ENCODE measurements around the gene SH2B2.
"Not testable (repeated sequence)": the region's sequence is repeated elsewhere in the genome, so short reads cannot be mapped to it uniquely, and the experiment has no call there.

SH2B2 gene

DNA sequence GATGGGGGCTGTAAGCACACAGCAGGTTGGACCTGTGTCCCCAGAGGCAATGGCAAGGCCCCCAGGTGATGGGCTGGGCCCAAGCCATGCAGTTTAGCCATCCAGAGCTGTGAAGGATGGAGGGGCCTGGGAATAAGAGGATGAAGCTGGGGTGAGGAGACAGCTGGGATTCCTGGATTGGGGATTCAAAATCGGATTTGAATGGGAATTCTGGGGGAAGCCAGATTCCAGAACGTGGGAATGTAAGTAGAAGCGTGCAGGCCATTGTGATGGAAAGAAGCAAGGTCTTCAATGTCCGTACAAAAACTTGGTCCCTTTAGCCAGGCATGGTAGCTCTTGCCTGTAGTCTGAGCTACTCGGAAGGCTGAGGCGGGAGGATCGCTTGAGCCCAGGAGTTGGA is 9.8 kb downstream of the SH2B2 start:
- no peak for DNase-seq (ENCODE audit: low spot score in 2 of 2)
- Histone ChIP-seq H3K9me3 (no peaks in the 10 kb centered on the region), H3K36me3 (replicated peaks) (no peaks in the 10 kb centered on the region), H3K4me1 (no peaks in the 10 kb centered on the region), H3K4me3 (no peak overlapping the region), H3K27me3 (ENCODE audit: low read depth) (no peaks in the 10 kb centered on the region)
- in situ Hi-C loops (cut with MboI; ENCODE audit: low sequenced_read_pairs), result no loop called here

DNA sequence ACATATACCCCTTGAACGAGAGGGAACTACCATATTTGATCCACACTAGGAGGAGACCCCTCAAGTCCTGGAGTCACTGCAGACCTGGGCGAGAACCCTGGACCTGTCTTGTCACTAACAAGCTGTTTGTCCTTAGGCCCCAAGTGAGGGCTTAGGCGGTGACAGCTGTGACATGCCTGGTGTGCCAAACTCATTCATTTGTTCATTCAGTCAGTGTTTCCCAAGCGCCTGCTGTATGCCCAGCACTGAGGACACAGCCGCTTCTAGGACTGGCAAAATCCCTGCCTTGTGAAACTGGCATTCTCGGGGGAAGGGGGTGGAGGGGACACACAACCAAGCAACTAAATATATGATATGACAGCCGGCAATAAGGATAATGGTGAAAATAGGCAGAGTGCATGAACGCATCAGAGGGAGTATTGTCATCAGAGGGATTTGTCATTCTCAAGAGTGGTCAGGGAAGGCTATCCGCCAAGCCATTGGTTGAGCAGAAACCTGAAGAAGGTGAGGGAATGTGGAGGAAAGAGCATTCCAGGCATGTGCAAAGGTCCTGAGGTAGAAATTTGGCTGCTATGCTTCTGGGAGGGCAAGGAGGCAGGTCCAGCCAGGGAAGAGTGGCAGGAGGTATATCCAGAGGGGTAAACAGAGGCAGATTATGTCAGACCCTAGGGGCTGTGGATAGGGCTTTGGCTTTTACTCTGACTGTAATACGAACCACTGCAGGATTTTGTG is 11.0 kb downstream of the SH2B2 start:
- in situ Hi-C loops (cut with MboI; ENCODE audit: low sequenced_read_pairs), result no loop called here
- DNase-seq (ENCODE audit: low spot score in 2 of 2), result no peak
- H3K9me3 ChIP-seq, result no peaks in the 10 kb centered on the region
- no peaks in the 10 kb centered on the region for H3K27me3 ChIP-seq (ENCODE audit: low read depth)
- H3K36me3 ChIP-seq (replicated peaks), result no peaks in the 10 kb centered on the region
- no peak overlapping the region for H3K4me3 ChIP-seq
- H3K4me1 ChIP-seq, result no peaks in the 10 kb centered on the region

DNA sequence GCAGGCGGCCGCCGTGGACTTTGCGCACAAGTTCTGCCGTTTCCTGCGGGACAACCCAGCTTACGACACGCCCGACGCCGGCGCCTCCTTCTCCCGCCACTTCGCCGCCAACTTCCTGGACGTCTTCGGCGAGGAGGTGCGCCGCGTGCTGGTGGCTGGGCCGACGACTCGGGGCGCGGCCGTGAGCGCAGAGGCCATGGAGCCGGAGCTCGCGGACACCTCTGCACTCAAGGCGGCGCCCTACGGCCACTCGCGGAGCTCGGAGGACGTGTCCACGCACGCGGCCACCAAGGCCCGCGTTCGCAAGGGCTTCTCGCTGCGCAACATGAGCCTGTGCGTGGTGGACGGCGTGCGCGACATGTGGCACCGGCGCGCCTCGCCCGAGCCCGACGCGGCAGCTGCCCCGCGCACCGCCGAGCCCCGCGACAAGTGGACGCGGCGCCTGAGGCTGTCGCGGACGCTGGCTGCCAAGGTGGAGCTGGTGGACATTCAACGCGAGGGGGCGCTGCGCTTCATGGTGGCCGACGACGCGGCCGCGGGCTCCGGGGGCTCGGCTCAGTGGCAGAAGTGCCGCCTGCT is 14.1 kb downstream of the SH2B2 start:
- Histone ChIP-seq H3K4me1 (no peaks in the 10 kb centered on the region), H3K27me3 (ENCODE audit: low read depth) (no peaks in the 10 kb centered on the region), H3K9me3 (no peaks in the 10 kb centered on the region), H3K4me3 (no peak overlapping the region), H3K36me3 (replicated peaks) (no peaks in the 10 kb centered on the region)
- in situ Hi-C loops (cut with MboI; ENCODE audit: low sequenced_read_pairs), result no loop called here
- DNase-seq (ENCODE audit: low spot score in 2 of 2), result no peak

GRCh38 chr7:102301367-102301766 is 14.7 kb downstream of the SH2B2 start:
- in situ Hi-C loops (cut with MboI; ENCODE audit: low sequenced_read_pairs); H3K4me3 ChIP-seq; H3K36me3 ChIP-seq (replicated peaks); H3K4me1 ChIP-seq; DNase-seq (ENCODE audit: low spot score in 2 of 2); H3K9me3 ChIP-seq; H3K27me3 ChIP-seq (ENCODE audit: low read depth): not testable (repeated sequence)

- Histone ChIP-seq H3K27me3 (ENCODE audit: low read depth) (no peaks in the 10 kb centered on the region), H3K4me3 (no peak overlapping the region), H3K9me3 (no peaks in the 10 kb centered on the region), H3K36me3 (replicated peaks) (no peaks in the 10 kb centered on the region), H3K4me1 (no peaks in the 10 kb centered on the region)
- DNase-seq (ENCODE audit: low spot score in 2 of 2), result no peak
- in situ Hi-C loops (cut with MboI; ENCODE audit: low sequenced_read_pairs), result no loop called here
Observed at GRCh38 chr7:102302025-102302424, 15.4 kb downstream of the SH2B2 start.

DNA sequence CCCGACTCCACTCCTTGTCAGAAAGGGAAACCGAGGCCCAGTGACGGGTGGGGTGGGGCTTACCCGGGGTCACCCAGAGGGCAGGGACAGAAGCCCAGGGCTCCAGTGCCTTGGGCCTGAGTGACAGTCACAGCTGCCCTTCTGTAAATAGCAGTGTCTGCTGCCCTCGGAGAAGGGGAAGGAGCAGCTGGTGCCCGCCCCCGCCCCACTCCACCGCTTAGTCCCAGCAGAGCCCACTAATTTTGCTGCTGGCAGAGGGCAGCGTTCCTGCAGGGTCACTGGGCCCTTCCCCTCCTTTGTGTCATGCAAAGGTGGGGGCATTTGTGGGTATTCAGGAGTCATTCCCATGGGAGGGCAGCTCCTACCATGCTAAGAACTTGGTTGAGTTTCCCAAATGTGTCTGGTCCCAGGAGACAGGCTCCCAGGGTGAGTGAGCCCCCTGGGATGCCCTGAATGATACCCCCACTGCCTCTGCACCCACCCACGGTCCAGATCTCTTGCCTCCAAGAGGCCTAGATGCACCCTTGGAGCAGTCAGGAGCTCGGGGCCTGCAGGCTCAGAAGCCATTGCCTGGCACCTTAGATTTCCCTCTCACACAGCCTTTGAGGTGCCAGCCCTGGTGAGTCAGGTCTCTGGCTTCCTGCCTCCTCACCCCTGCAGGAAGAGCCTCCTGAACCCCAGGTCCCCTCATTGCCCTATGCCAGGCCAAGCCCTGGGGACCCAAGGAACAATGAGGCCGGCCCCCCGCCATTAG is 17.2 kb downstream of the SH2B2 start:
- no peaks in the 10 kb centered on the region for H3K4me1 ChIP-seq
- H3K36me3 ChIP-seq (replicated peaks), result no peaks in the 10 kb centered on the region
- no peak overlapping the region for H3K4me3 ChIP-seq
- in situ Hi-C loops (cut with MboI; ENCODE audit: low sequenced_read_pairs), result no loop called here
- H3K27me3 ChIP-seq (ENCODE audit: low read depth), result no peaks in the 10 kb centered on the region
- H3K9me3 ChIP-seq, result no peaks in the 10 kb centered on the region
- DNase-seq (ENCODE audit: low spot score in 2 of 2), result no peak

DNA sequence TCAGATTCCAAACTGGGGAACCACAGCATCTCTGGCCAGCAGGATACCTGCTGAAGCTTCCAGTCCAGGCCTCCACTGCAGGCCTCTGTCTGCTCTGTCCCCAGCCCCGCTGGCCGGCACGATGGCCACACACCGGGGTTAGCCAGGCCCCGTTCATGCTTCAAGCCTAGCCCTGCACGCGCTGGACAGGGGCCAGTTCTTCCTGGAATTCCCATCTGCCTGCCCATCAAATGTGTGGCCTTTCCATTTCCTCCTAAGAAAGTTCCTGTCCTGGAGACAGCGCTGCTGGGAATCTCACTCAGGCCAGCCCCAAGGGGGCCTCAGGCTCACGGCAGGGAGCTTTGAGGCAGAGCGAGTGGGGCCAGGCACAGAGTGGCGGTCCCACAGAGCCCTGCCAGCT is 18.0 kb downstream of the SH2B2 start:
- H3K9me3 ChIP-seq, result no peaks in the 10 kb centered on the region
- no peak overlapping the region for H3K4me3 ChIP-seq
- DNase-seq (ENCODE audit: low spot score in 2 of 2), result no peak
- H3K36me3 ChIP-seq (replicated peaks), result no peaks in the 10 kb centered on the region
- no peaks in the 10 kb centered on the region for H3K27me3 ChIP-seq (ENCODE audit: low read depth)
- in situ Hi-C loops (cut with MboI; ENCODE audit: low sequenced_read_pairs), result no loop called here
- no peaks in the 10 kb centered on the region for H3K4me1 ChIP-seq

- H3K27me3 ChIP-seq (ENCODE audit: low read depth), result no peaks in the 10 kb centered on the region
- no peaks in the 10 kb centered on the region for H3K36me3 ChIP-seq (replicated peaks)
- H3K4me1 ChIP-seq, result no peaks in the 10 kb centered on the region
- H3K9me3 ChIP-seq, result no peaks in the 10 kb centered on the region
- no peak for DNase-seq (ENCODE audit: low spot score in 2 of 2)
- in situ Hi-C loops (cut with MboI; ENCODE audit: low sequenced_read_pairs), result no loop called here
- H3K4me3 ChIP-seq, result no peak overlapping the region
Observed at GRCh38 chr7:102305414-102306268, 19.0 kb downstream of the SH2B2 start.

- no peaks in the 10 kb centered on the region for H3K36me3 ChIP-seq (replicated peaks)
- H3K9me3 ChIP-seq, result no peaks in the 10 kb centered on the region
- in situ Hi-C loops (cut with MboI; ENCODE audit: low sequenced_read_pairs), result no loop called here
- no peak overlapping the region for H3K4me3 ChIP-seq
- no peaks in the 10 kb centered on the region for H3K27me3 ChIP-seq (ENCODE audit: low read depth)
- H3K4me1 ChIP-seq, result no peaks in the 10 kb centered on the region
- DNase-seq (ENCODE audit: low spot score in 2 of 2), result no peak
Observed at GRCh38 chr7:102306916-102307677, 20.4 kb downstream of the SH2B2 start.

DNA sequence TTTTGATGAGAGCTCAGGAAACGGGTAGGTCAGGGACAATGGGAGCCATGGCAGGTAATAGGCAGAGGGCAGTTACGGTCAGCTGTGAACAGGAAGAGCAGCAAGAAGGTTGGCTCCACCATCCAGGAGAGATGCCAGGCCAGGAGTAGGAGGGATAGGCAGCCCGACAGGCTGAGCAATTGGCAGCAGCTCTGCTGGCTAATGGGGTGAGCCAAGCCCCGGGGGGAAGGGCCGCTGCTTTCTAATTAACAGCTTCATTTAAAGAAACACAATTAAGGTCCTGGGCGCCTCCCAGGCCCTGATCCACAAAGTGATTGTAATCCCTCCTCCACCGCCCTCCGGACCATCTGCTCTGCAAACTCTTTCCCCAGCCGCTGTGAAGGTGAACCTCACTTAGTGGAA is 23.7 kb downstream of the SH2B2 start:
- in situ Hi-C loops (cut with MboI; ENCODE audit: low sequenced_read_pairs), result no loop called here
- no peaks in the 10 kb centered on the region for H3K36me3 ChIP-seq (replicated peaks)

GRCh38 chr7:102312317-102312716 is 25.6 kb downstream of the SH2B2 start:
- DNase-seq (ENCODE audit: low spot score in 2 of 2), result no peak
- no peaks in the 10 kb centered on the region for H3K36me3 ChIP-seq (replicated peaks)
- in situ Hi-C loops (cut with MboI; ENCODE audit: low sequenced_read_pairs), result no loop called here
- no peaks in the 10 kb centered on the region for H3K9me3 ChIP-seq
- H3K27me3 ChIP-seq (ENCODE audit: low read depth), result no peaks in the 10 kb centered on the region
- H3K4me1 ChIP-seq, result no peaks in the 10 kb centered on the region
- H3K4me3 ChIP-seq, result no peak overlapping the region

More for the DNA sequence above, 23.7 kb downstream of the SH2B2 start:
- no peaks in the 10 kb centered on the region for H3K27me3 ChIP-seq (ENCODE audit: low read depth)
- no peak overlapping the region for H3K4me3 ChIP-seq
- no peaks in the 10 kb centered on the region for H3K4me1 ChIP-seq
- H3K9me3 ChIP-seq, result no peaks in the 10 kb centered on the region
- DNase-seq (ENCODE audit: low spot score in 2 of 2), result no peak

DNA sequence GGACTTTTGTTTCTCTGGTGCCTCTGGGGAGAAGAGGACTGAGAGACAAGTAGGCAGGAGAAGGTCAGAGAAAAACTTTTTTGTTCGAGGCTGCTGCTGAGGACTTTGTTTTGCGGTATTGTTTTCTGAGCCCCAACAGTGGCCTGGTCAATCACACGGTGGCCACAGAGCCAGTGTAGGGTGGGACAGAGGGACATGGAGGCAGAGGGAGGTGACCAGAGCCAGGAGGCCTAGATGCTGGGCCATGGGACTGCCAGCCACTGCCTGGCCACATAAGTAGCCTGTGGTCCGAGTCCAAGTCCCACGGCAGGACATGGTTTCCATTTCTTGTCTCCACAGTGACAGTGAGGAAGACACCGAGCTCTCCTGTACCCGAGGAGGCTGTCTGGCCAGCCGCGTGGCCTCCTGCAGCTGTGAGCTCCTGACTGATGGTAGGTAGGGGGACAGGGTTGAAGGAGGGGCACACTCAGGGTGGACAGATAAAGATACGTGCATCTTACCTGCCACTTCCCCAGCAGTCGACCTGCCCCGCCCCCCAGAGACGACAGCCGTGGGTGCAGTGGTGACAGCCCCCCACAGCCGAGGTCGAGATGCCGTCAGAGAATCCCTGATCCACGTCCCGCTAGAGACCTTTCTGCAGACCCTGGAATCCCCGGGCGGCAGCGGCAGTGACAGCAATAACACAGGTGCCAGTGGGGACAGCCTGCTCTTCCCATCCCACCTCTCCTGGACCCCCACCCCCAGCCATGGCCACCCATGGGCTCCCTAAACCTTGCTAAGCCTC is 27.5 kb downstream of the SH2B2 start:
- Histone ChIP-seq H3K4me3 (no peak overlapping the region), H3K36me3 (replicated peaks) (no peaks in the 10 kb centered on the region), H3K4me1 (no peaks in the 10 kb centered on the region), H3K27me3 (ENCODE audit: low read depth) (no peaks in the 10 kb centered on the region), H3K9me3 (no peaks in the 10 kb centered on the region)
- no peak for DNase-seq (ENCODE audit: low spot score in 2 of 2)
- in situ Hi-C loops (cut with MboI; ENCODE audit: low sequenced_read_pairs), result no loop called here

Data from HAP-1 (cell line).